NCI-H526 (cell line): ENCODE measurements around the gene PCSK7.

ENCODE experiments used
- DNase-seq, 2 experiments: peaks; one replicate each; lab custom pipeline; 2025; lab: John Stamatoyannopoulos, UW

Gene PCSK7

DNA sequence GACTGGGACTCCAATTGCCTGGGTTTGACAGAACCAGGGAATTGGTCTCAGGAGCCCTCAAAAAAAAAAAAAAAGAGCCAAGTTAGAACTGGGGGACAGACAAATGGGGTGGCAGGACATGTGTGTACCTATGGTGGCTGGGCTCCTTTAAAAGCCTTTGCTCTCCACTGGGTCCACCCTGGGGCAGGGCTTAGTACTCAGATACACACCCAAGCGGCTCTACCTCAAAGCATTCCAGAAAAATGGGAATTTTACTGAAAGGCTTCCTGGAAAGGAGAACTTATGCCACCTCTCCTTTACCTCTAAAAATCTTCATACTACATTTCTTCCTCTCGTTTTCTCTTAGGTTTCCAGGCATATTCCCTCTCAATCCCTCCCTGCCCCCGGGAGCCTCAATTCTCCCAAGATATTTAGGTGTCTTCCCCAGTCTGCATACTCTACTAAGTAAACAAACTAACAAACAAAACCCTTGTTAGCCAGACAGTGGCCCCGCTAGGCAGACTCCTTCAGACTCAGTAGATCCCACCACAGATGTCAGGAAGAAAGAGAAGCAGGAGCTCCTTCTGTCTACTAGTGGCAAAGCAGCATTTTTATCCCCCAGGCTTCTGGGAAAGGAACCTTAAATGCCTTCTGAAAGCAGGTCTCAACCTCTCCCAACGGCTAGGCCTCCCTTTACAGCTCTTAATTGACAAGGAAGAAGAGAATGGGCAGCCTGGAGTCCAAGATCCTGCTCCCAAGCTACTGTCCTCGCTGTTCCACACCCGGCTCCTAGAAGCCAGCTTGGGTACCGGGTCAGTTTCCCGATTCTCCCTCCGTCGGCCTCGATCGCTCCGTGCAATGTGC is 653 bp downstream of the PCSK7 start:
- peak in 1 of 2 experiments; percentile 78 for DNase-seq

DNA sequence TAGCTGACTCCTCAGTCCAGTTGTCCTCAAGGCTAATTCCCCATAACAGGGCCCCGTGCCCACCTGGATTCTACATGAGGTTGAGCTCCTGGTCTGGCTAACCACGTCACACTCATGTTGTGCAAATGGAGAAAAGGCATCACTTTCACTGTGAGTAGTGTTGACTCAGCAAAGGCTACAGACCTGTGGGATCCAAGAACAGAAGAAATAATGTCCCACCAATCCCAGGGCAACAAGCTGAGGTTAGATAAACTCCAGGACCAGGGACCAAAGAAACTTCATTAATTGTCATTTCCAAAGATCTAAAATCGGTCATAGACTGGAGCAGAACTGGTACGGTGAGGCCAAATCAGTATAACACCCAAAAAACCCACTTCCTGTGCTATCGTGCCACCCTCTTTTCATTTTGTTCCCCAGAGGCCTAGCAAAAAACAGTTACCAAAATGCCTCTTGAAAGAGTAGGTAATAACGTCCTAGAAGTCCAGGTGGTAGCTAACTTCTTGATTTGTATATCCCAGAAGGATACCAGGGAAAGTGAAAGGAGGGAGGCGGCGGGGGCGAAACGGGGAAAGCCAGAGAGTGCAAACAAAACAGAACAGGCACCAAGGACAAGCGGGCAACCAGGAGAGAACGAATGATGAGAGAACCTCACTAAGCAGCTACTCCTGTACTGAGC is 1.4 kb downstream of the PCSK7 start:
- DNase-seq = no peak

DNA sequence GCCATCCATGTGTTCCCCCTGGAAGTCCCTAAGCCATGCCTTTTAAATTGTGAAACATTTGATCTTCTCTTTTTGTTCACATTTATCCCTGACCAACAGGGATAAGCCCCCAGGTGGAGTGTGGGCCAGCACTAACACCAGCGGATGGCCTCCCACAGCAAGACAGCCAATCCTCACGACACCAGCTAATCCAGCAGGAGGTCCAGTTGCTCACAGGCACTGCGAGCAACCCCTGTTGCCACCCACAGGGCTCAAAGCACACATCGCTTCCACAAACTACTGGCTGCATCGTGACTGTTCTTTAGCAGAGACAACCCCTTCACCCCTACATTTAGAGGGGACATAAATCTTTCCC is 2.0 kb downstream of the PCSK7 start:
- DNase-seq = no peak

DNA sequence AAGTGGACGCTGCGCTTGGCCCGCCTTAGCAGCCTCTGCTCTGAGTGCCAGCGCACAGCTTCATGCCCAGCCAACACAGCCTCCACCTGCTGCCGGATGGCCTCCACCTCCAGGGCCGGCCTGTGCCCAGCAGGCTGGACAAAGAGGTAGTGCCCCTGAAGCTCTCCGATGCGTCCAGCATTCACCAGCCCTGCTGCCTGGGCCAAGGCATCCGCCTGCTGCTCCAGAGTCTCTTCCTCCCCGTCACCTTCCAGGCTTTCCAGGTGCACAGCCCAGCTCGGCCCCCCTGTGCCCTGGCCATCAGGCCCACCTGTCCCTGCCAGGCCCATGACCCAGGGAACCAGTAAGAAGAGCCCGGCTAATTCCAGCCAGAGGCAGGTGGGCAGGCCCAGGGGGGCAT is 2.5 kb downstream of the PCSK7 start:
- no peak for DNase-seq

DNA sequence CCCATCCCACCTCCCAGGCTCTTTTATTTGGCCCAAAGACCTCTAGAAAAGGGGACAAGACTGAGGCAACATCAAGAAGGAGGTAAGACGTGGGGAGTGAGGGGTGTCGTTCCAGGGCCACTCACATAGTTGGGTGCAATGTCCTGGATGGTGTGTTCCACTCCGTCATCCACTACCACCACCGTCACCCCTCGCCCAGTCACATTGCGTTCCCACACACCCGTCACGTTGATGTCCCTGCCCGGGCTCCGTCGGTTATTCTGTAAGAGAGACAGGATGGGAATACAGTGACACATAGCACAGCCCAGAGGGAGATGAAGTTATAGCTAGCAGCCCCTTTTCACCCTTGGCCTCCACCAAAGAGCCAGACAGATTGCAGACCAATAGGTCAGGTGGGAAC is 3.8 kb downstream of the PCSK7 start:
- no peak for DNase-seq

DNA sequence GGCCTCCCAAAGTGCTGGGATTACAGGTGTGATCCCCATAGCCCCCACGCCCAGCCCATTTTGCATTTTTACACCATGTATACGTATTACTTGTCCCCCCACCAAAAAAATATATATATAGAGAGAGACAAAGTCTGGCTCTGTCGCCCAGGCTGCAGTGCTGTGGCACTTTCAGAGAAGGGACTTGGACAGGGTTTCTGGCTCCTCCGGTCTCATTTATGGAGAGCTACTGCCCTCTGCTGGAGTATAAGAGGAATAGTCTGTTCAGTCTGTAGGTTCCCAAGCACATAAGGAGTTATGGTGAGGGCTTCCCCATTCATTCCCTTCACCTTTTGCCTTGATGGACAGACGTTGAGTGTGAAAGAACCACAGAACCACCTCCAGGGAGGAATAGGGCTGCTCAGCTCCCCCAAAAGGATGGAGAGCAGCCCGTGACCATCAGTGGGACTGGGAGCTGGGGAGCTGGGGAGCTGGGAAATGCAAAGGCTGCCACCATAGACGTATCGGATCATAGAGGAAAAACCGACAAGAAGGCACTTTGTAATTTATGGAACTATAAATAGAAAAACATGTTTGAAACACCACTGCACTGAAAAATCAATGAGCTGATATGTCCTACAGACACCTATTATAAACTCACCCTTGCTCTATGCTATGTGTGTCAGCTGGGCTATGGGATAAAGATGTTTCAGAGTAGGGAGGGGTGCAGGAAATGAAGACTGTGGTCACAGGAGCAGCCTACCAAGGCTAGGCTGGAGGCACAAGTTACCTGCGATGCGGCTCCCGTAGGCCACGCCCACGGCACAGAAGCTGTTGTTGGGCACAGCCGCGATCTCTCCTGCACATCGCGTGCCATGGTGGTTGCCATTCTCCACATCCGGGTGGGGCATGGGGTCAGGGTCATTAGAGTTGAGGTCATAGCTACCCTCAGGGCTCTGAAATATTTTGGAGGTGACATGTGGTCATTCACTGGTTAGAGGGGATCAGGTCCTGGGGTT is 5.2 kb downstream of the PCSK7 start:
- peak; percentile 77 to 96 for DNase-seq

DNA sequence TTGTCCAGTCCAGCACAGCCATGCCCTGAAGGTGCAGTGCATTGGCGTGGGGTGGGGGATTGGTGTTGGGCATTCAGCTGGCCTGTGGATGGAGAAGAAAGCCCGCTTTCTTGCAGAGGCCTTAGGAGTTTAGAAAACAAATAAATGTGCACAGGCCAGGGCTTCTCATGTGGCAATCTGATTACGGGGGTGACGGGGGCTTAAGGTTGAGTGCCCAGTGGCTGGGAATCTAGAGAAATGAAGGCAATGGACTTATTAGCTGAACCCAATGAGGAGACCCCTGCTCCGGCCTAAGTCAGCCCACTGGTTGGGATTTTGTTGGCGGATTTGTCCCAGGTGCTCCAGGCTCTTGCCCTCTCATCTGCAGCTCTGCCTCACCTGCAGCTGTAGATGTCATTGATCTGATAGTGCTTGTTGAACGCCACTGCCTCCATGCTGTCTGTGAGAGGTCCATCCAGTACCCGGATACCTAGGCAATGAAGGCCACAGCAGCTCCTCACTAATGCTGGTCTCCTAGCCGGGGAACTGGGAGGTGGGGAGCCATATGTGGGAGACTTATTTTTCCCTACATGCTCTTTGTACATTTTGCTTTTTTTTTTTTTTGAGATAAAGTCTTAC is 6.2 kb downstream of the PCSK7 start:
- DNase-seq = no peak

DNA sequence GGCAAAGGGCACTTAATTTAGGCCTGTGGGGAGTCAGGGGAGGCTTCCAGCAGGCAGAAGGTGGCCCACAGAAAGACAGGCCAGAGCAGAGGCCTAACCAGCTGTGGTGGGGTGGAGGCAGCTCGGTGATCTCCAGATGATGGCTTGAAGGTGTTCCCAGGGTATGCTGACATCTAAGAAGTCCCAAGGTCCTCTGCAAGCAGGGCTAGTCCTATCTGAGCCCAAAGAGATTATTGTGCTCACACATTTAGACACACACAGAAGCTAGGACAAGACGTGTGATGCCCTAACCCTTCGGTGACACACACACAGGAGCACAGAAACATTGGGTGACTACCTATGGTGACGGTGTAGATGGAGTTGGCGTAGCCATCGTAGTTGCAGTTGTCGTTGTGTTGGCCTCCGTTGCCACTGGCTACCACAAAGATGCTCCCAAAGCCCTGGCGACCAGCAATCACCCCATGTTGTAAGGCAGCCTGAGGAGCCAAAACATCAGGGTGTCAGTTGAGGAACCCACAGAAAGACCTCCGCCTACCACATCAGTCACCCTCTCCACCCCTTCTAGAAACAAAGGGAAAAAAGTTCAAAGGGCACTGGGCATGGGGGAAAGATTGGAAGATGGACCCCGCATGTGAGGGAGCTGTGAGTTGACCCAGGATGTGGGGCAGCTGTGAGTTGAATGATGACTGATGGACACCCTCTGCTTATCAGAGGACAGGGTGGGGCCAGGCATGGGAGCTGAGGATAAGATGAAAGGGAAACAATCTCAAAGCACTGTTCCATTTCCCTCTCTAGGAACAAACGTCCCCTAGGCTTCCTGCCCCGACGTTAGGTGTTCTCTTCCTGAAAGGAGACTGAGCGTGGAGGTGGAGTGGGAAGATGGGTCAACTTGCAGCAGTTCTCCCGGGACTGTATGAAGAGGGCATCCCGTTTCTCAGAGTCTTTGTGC is 7.9 kb downstream of the PCSK7 start:
- no peak for DNase-seq

DNA sequence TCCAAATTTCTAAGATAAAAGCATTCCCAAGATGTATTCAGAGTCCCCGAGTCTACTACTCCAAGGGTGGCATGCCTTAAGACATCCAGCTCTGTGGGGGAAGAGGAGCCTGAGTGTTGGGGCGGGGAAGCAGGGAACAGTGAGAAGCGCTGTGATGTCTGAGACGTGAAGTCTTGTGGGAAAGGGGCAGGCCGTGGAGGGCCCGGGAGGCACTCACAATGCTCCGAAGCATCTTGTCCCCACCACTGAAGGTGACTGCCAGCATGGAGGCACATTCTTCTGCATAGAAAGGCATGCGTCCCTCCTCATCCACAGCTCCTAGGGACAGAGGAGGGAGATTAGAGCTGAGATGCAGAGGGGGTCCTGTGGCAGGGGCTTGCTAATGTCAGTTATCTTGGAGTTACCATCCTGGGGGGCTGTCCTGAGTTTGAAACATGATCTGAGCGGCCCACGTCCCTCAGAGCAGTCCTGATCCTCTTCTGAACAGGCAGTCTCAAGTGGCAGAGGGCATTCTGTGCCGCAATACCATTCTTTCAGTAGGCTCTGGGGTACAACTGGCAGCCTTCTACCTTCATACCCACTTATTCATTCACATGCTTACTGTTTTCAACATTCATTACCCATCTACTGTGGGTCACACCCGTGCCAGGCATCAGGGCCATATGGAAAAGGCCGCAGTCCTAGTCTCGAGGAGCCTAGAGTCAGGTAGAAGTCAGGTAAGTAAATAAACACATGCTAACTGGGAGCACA is 8.7 kb downstream of the PCSK7 start:
- no peak for DNase-seq

DNA sequence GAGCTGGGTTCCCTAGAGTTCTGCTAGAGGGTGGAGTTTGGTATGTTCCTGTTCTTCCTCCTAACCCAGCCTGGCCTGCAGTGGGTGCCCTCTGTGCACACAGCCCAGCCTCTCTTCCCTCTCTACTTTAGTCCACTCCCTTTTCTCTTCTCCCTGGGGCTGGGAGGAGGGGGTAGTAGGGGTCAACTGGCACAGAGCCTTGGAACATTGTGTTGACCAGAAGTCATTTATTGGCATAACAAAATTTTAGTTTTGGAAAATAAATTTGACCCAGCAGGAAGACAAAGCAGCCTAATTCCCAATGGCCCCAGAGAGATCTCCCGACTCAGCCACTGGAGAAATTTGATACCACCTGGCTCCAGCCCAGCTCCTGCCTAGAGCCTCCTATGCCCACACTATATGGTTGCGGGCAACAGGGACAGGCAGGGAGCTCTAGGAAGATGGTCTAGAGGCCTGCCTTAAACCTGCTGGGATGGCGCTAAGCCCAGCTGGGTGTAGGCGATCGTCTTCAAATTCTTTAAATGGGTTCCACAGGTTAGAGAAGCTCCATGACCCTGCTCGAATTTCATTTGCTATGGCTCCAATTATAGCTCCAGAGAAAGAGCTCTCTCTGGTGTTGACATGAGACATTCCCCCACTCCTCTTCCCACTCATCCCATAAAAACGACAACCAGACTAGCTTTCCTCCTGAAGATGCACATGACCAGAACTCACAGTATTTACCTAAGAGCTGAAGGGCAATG is 9.9 kb downstream of the PCSK7 start:
- peak; percentile 40 to 72 for DNase-seq

DNA sequence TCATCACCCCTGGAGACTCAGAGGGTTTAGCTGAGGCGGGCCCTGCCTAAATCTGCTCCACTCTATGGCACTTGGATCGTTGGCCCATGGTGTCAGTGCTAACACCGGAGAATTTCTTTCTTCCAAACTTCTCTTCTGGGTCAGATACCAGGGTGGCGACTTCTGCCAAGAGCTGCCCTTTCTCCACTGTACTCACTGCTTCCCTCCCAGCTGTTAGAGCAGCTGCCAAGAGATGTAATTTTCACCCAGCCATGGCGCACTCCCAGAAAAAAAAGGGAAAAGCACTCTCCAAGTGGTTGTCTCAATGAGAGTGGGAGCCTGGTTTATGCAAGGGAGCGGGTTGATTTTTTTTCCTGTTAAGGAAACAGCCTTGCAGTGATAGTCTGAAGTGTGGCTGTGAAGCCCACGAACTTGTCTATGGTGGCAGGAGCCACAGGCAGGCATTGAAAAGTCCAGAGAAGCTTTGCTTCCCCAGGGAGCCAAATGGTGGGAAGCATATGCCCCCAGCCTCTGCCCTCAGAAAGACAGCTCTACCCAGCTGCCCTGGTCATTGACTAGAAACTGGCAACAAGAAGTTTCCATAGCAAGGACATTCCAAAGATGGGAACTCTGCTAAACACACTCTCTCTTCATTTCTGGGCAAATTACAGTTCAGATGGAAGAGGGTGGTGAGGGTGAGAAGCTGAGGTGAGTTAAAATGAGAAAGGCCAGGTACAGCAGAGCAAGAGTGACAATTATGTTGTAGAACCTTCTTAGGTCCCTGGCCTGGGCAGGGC is 10.7 kb downstream of the PCSK7 start:
- DNase-seq = no peak

DNA sequence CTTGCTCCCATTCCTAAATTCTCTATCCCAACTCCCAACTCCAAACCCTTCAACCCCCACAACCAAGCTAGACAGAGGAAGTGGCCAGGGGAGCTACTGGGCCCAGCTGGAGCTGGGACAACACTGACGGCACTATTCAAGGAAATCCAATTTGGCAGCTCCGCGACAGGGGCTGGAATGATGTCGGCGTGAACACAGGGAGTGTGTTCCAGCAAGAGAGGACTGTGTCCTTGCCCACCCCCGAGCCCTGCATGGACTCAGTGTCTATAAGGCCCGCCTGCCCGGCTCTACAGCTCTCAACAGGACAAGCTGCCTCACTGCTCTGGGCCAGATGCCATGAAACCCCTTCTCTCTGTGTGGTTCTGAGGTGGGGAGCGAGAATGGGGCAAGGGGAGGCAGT is 11.3 kb downstream of the PCSK7 start:
- DNase-seq = no peak

DNA sequence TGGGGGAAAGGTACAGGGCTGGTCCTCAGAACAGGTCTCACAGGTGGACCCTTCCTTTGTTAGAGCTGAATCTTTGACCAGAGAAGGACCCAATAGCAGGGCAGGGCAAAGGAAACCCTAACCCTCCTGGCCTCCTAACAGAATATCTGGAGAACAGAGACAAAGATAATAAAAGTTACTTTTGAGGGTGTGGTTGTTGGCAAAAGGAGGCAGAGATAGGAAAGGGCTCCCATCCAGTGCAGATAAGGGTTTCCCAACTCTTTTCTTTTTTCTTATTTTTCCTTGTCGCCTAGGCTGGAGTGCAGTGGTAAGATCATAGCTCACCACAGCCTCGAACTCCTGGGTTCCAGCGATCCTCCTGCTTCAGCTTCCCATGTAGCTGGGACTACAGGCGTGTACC is 11.9 kb downstream of the PCSK7 start:
- no peak for DNase-seq

DNA sequence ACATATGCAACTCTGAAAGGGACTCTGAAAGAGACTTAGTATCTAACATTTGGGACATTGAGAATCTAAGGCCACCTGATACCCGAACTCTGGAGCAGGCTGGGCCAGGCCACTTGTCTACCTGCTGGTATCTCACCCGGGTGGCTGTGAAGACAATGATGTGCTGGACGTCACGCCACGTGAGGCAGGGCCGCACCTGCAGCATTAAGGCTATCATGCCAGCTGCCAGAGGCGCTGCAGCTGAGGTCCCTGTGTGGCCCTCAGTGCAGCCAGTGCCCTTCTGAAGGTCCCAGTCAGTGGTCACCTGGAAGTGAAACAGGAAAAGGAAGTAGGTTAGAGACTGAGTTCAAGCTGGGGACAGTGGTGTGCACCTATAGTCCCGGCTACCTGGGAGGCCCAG is 12.4 kb downstream of the PCSK7 start:
- DNase-seq = no peak

DNA sequence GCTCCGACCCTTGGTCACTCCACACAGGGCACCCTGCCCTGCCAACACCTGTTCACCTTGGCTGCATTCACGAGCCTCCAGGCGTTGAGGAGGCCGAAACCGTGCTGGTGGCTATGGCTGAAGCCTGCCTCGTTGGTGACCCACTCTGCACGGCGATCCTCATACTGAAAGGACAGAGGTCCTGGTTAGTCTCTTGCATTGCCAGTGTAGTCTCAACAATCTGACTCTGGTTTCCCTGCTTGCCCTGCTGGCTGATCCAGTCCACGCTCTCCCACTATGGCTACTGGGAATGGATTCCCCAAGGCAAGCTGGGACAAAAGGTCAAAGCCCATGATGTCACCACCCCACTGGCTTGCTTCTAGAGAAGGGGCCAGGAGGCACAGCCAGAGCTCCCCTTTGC is 12.9 kb downstream of the PCSK7 start:
- no peak for DNase-seq

DNA sequence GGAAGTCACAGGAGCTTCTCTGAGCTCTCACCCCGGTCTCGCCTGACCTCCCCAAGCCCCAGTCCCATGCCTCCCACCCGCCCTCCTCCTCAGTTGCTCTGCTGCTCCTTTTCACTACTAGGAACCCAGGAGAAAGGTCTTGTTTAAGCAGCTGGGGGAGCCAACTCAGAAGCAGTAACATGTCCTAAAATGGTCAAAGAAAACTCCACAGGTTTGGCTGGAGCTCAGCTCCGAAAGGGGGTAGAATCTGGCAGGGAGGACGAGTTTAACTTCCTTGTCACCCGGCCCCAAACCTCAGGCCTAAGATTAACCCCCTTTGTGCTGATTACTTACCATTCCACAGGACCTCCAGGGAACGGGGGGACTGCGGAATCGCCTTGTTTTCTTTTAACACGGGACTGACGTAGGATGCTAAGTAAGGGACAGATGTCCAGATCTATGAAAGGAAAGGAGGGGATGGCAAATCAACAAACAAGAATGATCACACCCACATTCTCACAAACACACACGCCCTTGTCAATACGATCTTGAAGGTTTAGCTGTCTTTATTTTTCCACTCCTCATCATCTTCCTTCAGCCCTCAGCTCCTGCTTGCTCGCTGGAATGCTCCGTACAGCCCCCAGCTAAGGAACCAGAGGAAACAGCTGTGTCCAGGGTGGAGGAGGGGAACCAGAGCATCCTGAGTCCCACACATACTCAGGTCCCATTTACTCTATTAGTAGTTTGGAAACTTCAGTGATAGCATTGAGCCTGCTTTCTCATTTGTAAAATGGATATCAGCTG is 13.5 kb downstream of the PCSK7 start:
- DNase-seq = no peak

DNA sequence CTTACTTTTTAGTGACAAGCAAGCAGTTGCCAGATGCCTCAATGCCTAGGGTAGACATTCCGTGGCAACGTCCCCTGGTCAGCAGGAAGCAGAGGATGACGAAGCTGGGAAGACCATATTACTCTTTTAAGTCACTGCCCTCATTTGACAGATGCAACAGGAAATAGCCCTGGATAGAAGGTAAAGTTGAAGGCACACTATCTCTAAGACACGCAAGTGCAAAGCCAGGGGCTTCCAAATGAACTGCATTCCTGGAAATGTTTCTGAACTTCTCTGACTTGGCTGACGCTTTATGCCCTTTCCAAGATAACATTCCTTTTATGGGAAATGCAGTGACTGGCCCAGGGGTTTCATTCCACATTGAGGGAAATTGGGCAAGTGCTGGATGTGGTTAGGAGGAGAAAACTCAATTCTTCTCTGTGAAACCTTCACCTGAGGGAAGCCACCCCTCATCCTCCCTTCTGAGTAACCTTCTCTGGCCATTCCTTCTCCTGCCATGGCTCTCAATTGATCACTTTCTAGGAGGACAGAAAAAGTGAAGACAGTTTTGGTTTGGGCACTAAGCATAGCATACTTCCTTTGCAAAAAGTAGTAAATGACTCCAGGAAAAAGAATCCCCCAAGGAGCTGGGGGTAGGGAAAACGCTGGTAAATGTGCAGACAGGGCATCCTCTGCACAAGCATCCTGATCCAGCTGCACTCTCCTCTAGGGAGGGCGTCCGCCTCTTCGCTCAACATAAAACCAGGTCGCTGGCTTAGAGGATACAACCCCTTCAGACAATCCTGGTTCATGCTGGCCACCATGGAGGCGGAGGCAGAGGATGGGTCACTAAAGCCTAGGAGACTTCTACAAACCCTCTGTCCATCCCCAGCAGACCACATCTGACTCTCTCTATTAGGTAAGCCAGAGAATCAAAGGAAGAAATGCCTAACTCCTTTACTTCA is 14.5 kb downstream of the PCSK7 start:
- DNase-seq = no peak
